GM18858 (cell line): Measurements from ENCODE around the gene TMEM198.

ENCODE experiments used
- ATAC-seq: cut with Tn5 transposase; IDR thresholded peaks from one replicate; pipeline ENCODE4 v1.9.1; 2021; ENCODE audit not compliant: unreplicated experiment

TMEM198 gene, protein sequence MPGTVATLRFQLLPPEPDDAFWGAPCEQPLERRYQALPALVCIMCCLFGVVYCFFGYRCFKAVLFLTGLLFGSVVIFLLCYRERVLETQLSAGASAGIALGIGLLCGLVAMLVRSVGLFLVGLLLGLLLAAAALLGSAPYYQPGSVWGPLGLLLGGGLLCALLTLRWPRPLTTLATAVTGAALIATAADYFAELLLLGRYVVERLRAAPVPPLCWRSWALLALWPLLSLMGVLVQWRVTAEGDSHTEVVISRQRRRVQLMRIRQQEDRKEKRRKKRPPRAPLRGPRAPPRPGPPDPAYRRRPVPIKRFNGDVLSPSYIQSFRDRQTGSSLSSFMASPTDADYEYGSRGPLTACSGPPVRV

DNA sequence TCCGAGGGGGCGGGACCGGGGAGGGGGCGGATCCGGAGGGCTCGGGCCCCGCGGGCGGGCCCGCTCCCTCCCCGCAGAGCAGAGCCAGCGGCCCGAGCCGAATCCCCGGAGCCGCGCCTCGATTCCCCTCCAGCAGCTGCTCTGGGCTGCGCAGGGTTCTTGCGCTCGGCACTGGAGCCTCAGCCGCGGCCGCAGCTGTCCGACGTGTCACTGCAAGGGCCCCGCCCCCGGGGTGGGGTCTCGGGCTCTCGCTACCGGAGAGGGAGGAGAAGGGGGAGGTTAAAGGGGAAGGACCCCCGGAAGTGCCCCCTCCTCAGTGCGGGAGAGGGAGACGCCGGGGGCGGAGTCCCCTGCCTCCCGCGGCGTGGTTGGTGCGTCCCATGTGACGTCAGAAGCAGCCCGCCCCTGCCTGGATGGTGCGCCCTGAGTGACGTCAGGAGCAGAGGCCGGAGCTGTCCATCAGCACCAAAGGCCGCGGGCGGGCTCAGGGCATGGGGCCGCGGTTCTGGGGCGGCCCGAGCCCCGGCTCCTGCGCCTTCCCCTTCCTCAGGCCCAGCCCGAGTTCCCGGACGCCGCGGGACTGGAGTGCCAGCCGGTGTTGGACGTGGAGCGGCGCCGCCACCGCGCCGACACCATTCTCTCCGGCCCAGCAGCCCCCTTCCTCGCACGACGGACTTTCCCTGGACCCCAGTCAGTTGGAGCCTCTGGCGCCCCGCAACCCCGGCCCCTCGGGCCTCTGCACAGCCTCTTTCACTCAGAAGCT is at the start of gene TMEM198, which contains the start of gene CHPF:
Gene TMEM198 (plus strand): TSS at position 433 of the 763 bp plus-strand sequence. CDS start 700 bp downstream, outside the sequence.
Gene CHPF (minus strand): TSS at position 214 of the 763 bp plus-strand sequence. CDS start 271 bp downstream, outside the sequence.
- ATAC-seq: peak; percentile 65

DNA sequence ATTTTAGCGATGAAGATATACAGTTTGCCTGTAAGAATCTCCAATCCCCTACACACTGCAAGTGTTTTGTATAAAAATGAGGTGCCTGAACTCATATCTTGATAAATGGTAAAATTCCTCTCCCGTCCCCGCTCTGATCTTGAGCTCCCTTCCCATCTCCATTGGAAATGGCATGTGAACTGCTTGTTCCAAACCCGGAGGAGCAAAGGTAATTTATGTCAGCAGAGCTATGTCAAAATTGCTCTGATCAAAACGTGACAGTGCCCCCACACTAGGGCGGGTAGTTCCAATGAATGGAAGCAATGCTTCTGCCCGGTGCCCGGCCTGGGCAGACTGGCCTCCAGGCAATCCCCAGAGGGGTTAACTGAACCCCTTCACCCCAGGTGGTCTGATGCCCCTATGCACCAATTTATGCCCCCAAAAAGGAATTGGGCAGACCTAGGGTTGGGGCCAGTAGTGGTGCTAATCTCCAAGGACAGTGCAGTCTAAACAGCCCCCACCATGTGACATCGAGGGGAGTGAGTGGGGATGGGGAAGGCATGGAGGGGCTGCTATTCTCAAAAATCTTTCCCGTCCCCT is 48.8 kb upstream of the TMEM198 start:
- no peak for ATAC-seq

DNA sequence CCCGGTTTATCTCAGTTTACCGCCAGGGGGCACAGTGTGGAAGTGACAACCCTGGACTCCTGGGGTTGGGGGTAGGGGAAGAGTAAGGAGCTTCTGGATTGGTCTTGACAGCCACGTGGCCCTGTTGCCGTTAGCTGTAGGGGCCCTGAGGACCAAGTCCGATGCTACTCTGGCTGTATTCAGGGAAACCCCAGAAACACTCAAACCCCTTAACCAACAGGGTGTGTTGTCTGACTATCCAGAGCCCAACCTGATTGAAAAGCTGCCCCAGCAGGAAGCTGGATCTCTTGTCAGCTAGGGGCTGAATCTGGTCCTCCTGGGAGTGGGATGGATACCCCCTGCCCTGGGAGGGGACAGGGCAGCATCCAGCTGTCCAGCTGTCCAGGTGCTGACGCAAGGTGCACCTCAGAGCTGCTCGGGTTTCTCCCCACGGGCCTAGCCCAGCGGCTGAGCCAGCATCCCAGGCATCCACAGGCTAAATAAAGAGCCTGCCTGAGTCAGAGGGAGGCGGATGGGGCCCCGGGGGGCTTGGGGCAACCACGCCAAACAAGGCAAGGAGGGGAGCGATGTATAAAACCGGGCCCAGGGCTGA is 48.2 kb upstream of the TMEM198 start:
- no peak for ATAC-seq

DNA sequence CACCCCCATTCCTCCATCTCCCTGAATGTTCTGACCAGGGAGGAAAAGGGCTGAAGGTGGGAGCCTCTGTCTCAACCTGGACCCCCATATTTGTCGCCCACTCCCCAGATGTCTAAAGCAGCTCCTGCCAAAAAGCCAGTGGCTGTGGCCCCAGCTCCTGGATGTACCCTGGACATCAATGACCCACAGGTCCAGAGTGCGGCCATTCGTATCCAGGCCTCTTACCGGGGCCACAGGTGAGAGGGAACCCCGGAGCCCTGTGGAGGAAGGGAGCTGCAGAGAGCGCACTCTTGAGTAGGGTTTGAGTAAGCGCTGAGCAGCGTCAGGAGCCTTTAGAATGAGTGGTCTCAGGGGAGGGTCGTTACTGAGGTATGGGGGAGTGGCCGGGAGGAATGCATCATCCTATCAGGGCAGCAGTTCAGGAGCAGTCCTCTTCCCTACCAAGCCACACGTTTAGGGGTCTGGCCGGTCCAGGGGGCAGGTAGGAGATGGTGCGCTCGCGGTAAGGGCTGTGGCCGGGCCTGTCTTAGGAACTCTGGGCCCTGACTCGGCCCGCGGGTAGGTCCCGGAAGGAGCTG is 47.5 kb upstream of the TMEM198 start:
- ATAC-seq: no peak

DNA sequence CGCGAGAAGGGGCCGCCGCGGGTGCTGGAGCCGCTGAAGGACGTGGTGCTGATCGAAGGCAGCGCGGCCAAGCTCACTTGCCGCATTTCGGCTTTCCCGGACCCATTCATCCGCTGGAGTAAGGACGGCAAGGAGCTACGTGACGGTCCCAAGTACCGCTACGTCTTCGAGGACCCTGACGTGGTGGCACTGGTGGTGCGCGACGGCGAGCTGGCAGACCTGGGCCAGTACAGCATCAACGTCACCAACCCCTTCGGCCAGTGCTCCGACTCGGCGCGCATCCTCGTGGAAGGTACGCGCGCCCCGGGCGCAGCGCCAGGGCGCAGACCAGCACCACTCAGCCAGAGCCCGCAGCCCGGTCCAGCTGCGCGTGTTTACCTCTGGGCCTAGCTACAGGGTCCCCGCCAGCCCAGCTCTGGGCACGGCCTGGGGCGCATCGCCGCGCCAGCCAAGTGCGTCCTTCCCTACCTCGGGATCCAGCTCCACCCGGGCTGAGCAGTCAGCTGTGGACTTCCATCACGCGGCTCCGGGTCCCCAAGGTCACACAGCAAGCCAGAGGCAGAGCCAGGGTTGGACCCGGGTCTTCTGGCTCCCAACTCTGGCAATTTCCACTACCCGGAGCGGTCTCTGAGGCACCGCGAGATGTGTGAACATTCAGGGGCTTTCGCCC is 46.9 kb upstream of the TMEM198 start:
- no peak for ATAC-seq

DNA sequence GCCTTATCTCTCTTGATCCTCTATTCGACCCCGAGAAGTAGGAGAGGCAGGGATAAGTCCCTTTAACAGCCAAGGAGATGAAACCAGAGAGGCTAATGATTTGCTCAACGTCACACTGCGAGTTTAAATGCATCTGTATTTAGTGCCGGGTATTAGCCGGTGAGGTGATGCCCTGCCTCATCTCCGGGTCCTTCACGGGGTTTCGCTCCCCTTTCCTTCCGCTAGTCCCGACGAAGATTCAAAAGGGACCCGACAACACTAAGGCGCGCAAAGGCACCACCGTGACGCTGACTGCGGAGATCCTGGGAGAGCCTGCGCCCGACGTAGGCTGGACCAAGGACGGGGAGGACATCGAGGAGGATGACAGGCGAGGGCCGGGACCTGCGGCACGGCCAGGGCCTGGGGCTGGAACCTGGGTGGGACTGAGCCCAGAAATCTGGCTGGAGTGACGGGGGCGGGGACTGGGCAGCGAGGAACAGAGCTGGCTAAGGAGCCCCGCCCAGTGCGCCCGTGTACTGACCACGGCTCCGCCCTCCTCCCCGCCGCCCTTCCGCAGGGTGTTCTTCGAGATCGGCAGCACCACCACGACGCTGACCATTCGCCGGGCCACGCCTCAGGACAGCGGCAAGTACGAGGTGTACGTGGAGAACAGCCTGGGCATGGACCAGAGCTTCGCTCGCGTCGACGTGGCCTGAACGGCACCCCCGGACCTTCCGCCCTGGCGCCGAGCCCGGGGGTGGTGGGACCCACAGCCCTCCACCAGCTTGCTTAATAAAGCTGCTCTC is 46.1 kb upstream of the TMEM198 start:
- ATAC-seq: no peak

DNA sequence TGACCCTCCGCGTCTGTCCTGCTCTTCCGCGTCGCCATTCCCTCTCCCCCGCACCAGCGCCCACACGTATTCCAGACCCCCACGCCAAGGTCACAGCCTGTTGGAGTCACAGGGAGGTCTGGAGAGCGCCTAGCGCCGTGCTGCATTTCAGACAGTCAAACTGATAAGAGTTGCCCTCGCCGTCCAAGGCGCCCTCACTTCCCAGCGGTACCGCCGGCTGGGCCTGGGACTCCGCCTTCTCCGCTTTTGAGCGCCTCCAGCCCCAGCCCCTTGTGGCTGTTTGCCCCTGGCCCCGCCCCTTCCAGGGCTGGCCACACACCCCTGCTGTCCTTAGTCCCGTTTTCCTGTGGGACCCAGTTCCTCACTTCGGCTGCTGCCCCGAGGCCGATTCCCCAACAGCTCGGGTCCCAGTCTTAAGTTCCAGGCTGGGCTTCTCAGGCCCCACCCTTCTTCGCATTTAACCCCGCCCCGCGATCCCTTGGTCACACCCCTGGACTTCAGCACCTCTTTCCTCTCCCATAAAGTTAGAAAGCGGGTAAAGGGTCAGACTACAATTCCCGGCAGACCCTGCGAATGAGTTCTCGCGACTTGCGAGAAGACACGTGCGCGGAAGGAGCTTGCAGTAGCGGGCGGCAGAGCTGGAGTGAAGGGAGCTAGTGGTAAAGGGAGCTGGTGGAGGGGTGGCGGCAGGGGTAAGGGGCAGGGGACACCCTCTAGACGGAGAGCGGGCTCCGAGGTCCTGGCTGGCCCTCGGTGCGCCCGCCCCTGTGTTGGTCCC is 45.4 kb upstream of the TMEM198 start, which contains the start of gene GMPPA:
Gene GMPPA (plus strand): TSS at position 612 of the 778 bp plus-strand sequence. CDS start 1,085 bp downstream, outside the sequence.
- peak; percentile 97 for ATAC-seq

DNA sequence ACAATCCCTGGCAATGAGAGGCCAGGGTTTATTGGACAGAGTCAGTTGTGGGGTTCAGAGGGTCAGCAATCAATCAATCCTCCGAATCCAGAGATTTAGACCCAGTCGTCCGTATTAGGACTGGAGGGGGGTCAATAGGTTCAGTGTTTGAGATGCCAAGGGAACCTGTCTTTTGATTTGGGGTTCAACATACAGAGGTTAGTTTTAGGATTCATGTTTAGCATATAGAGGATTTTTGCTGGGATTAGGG is 44.8 kb upstream of the TMEM198 start:
- no peak for ATAC-seq

DNA sequence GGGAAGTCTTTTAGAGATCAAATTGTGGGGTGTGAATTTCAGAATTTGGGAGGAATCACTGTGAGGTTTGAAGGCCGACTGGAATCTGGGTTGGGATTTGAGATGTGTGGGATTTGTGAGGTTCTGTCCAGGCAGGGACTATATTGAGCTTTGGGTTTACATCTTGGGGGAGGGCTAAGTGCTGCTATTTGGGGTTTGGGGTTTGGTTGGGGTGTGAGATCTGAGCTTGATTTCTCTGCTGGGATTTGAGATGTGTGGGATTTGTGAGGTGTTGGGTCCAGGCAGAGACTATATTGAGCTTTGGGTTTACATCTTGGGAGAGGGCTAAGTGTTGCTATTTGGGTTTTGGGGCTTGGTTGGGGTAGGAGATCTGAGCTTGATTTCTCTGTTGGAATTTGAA is 44.3 kb upstream of the TMEM198 start:
- no peak for ATAC-seq

DNA sequence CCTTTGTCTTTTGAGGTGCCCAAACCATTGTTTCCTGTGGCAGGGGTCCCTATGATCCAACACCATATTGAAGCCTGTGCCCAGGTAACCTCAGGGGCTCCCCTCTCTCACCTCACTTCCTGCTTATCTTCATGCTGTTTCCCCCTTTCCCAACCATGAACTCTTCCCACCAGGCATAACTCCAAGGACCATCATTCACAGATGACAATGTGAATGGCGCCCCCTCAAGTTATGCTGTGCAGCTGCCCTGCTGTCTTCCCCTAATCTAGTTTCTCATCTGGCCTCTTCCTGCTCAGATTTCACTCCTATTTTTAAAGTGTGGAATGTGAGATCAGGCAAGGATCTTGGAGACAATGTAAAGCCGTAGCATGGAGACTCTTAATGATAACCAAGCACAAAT is 43.7 kb upstream of the TMEM198 start:
- ATAC-seq: no peak

DNA sequence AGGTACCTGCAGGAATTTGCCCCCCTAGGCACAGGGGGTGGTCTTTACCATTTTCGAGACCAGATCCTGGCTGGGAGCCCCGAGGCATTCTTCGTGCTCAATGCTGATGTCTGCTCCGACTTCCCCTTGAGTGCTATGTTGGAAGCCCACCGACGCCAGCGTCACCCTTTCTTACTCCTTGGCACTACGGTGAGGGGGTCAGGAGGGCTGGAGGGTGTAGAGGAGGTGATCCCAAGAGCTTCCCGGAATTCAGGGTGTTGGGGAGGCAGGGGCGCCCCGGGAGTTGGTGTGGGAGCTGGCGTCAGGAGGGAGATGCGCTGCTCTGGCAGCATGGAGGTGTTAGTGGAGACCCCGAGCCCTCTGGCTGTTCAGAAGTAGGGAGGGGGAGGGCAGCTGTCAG is 42.0 kb upstream of the TMEM198 start:
- no peak for ATAC-seq

DNA sequence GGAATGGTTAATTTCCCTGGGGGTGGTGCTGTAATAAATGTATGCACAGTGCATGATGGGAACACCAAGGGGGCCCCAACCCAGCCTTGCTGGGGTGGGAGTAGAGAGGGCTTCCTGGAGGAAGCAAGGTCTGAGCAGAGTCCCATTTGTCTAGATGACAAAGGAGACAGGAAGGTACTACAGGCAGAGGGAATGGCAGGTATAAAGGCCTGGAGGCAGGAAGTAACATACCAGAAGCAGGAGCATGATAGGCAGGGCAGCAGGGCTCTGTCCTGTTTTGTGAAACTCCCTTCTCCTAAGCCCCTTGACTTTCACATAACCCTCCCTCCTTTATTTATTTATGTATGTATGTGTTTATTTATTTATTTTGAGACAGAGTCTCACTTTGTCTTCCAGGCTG is 41.2 kb upstream of the TMEM198 start:
- ATAC-seq: no peak

DNA sequence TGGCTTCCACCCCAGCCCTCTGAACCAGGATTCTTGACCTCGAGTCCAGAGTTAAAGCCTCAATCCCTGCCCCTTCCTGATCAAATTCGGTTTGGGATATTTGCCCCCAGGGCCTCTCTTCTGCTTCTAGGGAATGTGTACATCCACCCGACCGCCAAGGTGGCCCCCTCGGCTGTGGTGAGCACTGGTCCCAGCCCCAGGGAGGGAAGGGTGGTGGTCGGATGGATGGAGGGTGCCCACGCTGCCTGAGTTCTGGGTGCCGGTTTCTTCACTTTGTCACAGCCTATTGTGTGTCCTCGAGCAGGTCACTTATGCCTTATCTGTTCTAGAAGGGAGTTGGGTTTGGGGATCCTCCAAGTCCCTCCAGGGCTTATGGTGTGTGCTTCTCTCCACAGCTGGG is 38.2 kb upstream of the TMEM198 start:
- ATAC-seq: no peak

DNA sequence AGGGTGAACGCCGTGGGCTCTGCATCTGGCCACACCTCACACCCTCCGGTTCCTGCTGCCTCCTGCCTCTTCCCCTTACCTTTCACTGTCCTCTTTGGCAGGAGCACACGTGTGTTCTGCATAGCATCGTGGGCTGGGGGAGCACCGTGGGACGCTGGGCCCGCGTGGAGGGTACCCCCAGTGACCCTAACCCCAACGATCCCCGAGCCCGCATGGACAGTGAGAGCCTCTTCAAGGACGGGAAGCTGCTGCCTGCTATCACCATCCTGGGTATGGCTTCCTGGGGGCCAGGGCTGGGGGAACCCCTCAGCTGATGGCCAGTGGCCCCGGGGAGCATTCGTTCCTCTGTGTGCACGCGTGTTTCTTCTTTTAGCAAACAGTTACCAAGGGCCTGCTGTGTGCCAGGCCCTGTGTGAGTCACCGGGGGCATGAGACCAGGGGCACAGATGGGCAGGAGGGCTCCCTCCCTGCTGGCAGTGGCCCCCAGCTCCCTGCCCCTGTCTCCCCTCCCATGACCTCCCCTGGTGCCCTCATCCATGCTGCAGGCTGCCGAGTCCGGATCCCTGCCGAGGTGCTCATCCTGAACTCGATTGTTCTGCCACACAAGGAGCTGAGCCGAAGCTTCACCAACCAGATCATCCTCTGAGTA is 37.6 kb upstream of the TMEM198 start:
- no peak for ATAC-seq

DNA sequence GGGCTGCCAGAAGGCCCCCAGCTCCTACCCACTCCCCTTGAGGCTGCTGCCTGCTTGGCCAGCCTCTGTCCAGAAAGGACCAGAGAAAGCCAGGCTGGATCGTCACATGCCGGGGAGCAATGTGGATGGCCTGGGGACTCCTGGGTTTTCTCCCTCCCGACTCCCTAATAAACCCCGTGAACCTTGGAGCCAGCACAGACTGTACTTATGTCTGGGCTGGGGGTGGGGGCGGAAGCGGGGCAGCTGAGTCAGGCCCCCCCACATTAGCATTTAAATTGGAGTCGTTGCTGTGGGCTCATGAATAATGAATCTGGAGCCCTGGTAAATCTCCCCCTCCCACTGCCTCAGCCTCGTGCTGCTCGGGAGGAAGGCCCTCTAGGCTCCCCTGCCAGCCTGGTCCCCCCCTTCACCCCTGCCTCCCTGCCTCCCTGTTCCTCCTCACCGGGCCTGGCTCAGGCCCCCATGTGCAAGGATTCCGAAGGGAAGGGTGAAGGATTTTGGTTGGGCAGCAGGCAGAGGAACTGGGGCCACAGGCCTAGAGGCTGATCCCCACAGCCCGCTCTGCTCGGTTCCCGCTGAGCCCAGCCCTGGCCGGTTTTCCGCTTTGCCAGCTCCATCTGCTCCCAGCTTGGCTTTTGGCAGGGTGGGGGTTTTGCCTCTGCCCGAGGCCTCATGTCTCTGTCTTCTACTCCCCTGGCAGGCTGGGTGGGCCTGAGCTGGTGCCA is 36.9 kb upstream of the TMEM198 start:
- no peak for ATAC-seq

DNA sequence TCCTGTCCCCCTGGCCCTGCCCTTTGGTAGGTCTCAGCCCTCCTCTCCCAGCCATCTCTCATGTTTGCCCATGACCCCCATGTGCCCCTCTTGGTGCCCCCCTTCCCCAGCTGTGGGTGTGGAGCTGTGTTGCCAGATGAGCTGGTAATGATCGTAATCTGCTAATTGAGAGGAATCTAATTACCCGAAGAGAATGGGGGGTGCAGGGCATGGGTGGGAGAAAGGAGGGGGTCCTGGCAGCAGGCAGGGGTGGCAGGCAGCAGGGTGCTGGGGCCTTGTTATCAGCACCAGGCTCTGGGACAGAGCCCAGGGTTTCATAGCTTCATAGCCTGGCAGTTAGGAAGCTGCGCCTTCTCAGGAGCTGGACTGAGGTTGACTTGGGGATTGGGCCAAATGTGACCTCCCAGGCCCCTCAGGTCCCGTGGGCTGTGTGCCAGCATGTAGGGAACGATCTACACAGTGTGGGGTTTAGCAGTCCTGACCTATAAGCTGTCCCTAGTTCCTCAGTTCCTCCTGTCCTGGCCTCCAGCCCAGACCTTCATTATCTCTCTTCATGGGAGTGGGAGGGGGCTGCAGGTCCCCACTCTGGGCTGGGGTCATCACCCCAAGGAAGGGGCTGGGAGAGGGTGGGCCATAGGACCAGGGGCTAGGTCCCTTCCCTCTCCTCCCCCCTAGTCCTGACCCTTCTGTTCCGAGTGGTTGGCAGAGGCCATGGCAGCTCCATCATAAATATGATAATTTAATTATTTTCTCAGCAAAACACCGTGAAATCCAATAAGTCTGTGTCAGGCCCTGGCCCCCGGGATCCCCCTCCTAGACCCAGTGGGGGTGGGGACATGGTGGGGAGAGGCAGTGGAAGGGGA is 36.0 kb upstream of the TMEM198 start:
- no peak for ATAC-seq

DNA sequence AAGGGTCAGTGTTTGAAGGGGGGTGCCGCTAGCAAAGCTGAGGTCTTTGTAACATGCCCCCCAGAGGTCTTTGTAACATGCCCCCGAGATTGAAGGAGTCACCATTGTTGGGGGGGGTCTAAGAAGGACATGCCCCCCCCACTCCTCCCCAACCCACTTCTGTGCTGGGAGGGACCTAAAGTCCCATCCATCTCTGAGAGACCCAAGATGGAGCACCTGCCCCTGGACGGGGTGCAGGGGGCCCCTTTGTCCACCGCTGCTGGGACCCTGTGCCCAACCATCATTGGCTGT is 35.4 kb upstream of the TMEM198 start:
- no peak for ATAC-seq
